T-cell (primary cell): Measurements from ENCODE around the gene NHP2. TPM values are rescaled to one million over a fixed set of nuclear protein-coding genes. Genes with fewer than 3 reads are reported as not detected.
A peak's percentile ranks its signal among the peaks of the same experiment; 100 is the strongest.

Experiments used
- ATAC-seq, 4 experiments: fragments of 200-7000 bp in 3 of 4; fragments of 150-1000 bp in 1 of 4; cut with Tn5 transposase; replicated peaks in 1 of 4; 1 replicate in 3 of 4; 2 replicates in 1 of 4; pipeline ENCODE4 v1.10.0; 2021; ENCODE audit warnings: moderate library complexity in 3 of 4, mild to moderate bottlenecking in 2 of 4, moderate number of reproducible peaks in 1 of 4
- CTCF ChIA-PET, 2 donors: fragments of 300-600 bp; sonication (Branson Sonifier 250); formaldehyde crosslinking; loops; one replicate each; lab custom pipeline; 2022; ENCODE audit warnings: antibody characterized with exemption in 2 of 2; lab: Charles Lee
- POLR2A ChIA-PET, 2 donors: fragments of 300-600 bp; sonication (Branson Sonifier 250); formaldehyde crosslinking; loops; one replicate each; lab custom pipeline; 2022; ENCODE audit warnings: antibody characterized with exemption in 2 of 2; lab: Charles Lee
- DNase-seq, 35 experiments: peaks; one replicate each; pipeline versions ENCODE4 v3.0.0 to v3.0.0-alpha.2; 2013 to 2023
- H3K27ac ChIP-seq: one replicate; pipeline ENCODE4 v1.5.1; 2013; ENCODE audit warnings: low read length
- H3K27me3 ChIP-seq, 2 experiments: replicated peaks in 1 of 2; 1 replicate in 1 of 2; 2 replicates in 1 of 2; pipeline versions ENCODE4 v1.6.1 to v1.7.0; 2013; ENCODE audit warnings: low read length in 1 of 2, mixed read lengths in 1 of 2; ENCODE audit not compliant: control insufficient read depth in 2 of 2, insufficient read depth in 2 of 2; ENCODE audit errors: extremely low read depth in 1 of 2
- H3K36me3 ChIP-seq, 2 donors: 1 replicate in 1 of 2; 2 replicates in 1 of 2; pipeline versions ENCODE4 v1.6.1 to v1.7.0; 2013; ENCODE audit warnings: low read length in 1 of 2; ENCODE audit not compliant: control insufficient read depth in 2 of 2, insufficient read depth in 1 of 2; ENCODE audit errors: extremely low read depth in 1 of 2
- H3K4me1 ChIP-seq, 2 experiments: 1 replicate in 1 of 2; 2 replicates in 1 of 2; pipeline versions ENCODE4 v1.6.1 to v1.7.0; 2013; ENCODE audit warnings: low read length in 2 of 2, mixed read lengths in 1 of 2; ENCODE audit not compliant: insufficient read depth in 2 of 2, control insufficient read depth in 1 of 2; ENCODE audit errors: extremely low read depth in 1 of 2
- H3K4me3 ChIP-seq, 2 donors: 1 replicate in 1 of 2; 2 replicates in 1 of 2; pipeline versions ENCODE4 v1.5.1 to v1.7.0; 2013; ENCODE audit warnings: mild to moderate bottlenecking in 2 of 2, low read length in 1 of 2, moderate library complexity in 1 of 2; ENCODE audit not compliant: control insufficient read depth in 1 of 2; ENCODE audit errors: extremely low read depth in 1 of 2
- H3K9me3 ChIP-seq: 2 replicates; pipeline ENCODE4 v1.7.0; 2013
- H3K27ac Mint-ChIP-seq, 2 donors: one replicate each; pipeline ENCODE4 v1.8.0; 2020 to 2021; ENCODE audit warnings: mild to moderate bottlenecking in 2 of 2, mixed read lengths in 2 of 2
- H3K27me3 Mint-ChIP-seq, 2 donors: one replicate each; pipeline ENCODE4 v1.8.0; 2021 to 2022; ENCODE audit warnings: mixed read lengths in 2 of 2
- H3K36me3 Mint-ChIP-seq: one replicate; pipeline ENCODE4 v1.8.0; 2021; ENCODE audit warnings: mixed read lengths
- H3K4me1 Mint-ChIP-seq, 3 donors: one replicate each; pipeline ENCODE4 v1.8.0; 2020 to 2022; ENCODE audit warnings: mixed read lengths in 3 of 3, mild to moderate bottlenecking in 1 of 3
- H3K4me3 Mint-ChIP-seq, 3 donors: one replicate each; pipeline ENCODE4 v1.8.0; 2020 to 2022; ENCODE audit warnings: mild to moderate bottlenecking in 3 of 3, mixed read lengths in 3 of 3, moderate library complexity in 3 of 3
- H3K9me3 Mint-ChIP-seq, 3 donors: one replicate each; pipeline ENCODE4 v1.8.0; 2020 to 2022; ENCODE audit warnings: mixed read lengths in 3 of 3
- WGBS: methylation state at CpG from one replicate; pipeline ENCODE4 v1.1.5; 2013; ENCODE audit warnings: missing lambda C conversion rate; ENCODE audit not compliant: insufficient coverage; 5-methylcytosine and 5-hydroxymethylcytosine counted together
- total RNA-seq, 35 experiments: library from RNA in 6 of 35; stranded (reverse) in 6 of 35; fragments of 120-200 nt in 1 of 35; gene quantifications; one replicate each; pipeline versions ENCODE4 v1.2.1 to v1.2.4 and lab custom pipeline; 2013 to 2026

Gene NHP2
- total RNA-seq, 5 donors from 2014 or later (not counting 1 experiment from before 2014, with no cell fraction given), result 61.2 to 95.6 (median 91.2) TPM

- peaks cover 13 to 70% of the 10 kb centered on the region in 2 experiments for H3K4me1 ChIP-seq
- H3K27ac Mint-ChIP-seq, result peak overlapping the region in 1 of 2 donors; percentile 52
- peak overlapping the region in 1 of 2 donors; percentile 20 for H3K4me3 ChIP-seq
- H3K27me3 Mint-ChIP-seq, result no peaks in the 10 kb centered on the region
- no peaks in the 10 kb centered on the region for H3K36me3 Mint-ChIP-seq
- peaks cover 0 to 45% of the 10 kb centered on the region in 2 experiments for H3K27me3 ChIP-seq
- H3K9me3 ChIP-seq, result no peaks in the 10 kb centered on the region
- H3K27ac ChIP-seq, result no peak overlapping the region
- peaks cover 18 to 27% (median 19%) of the 10 kb centered on the region in 3 donors for H3K4me1 Mint-ChIP-seq
- ChIA-PET CTCF (interaction anchor here (0.6 to 1.7 kb wide), 11 partner anchors 10 to 46 kb away, joined by 3 to 8 read pairs (median 5); partner anchors contain the start of genes NHP2 (in 1 of the 2) and RMND5B (in 1 of the 2)), POLR2A (interaction anchor here in 1 of 2 donors (0.5 kb wide), 2 partner anchors 29 to 41 kb away, joined by 3 to 7 read pairs; no protein-coding TSS in a partner anchor)
- ATAC-seq (no peak), DNase-seq (peak in 1 of 35 experiments; percentile 7)
- no peaks in the 10 kb centered on the region for H3K9me3 Mint-ChIP-seq
- no peaks in the 10 kb centered on the region for H3K36me3 ChIP-seq
- 88% methylated on average over 30 of the region's 38 CpGs for WGBS
- H3K4me3 Mint-ChIP-seq, result peak overlapping the region; percentile 59 to 67 (median 60)
Observed at GRCh38 chr5:178121391-178122276, 32.1 kb downstream of the NHP2 start.

DNA sequence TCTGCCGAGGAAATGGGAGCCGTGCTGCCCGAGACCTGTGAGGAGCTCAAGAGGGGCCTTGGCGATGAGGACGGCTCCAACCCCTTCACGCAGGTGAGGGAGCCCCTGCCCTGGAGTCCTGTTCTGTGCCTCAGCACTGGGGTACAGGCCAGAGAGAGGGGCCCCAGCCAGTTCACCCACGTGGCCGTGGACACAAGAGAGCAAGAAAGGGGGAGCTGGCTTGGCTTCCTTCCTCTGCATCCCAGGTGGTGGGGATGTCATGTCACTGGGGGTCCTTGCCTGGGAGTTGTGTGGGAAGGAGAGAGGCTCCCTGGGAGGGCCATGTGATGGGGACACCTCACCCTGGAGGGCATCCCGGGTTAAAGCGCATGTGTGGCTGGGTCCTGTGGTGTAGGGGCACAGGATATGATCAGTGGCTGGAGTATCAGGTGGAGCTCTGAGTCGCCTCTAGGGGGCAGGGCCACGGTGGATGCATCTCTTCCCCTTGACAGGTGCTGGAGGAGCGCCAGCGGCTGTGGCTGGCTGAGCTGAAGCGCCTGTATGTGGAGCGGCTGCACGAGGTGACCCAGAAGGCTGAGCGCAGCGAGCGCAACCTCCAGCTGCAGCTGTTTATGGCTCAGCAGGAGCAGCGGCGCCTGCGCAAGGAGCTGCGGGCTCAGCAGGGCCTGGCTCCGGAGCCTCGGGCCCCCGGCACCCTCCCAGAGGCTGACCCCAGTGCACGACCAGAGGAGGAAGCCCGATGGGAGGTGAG lies 32.9 kb downstream of the NHP2 start:
- peaks cover 0 to 53% of the 10 kb centered on the region in 2 experiments for H3K27me3 ChIP-seq
- peak overlapping the region; percentile 59 to 67 (median 60) for H3K4me3 Mint-ChIP-seq
- peaks cover 26 to 35% (median 28%) of the 10 kb centered on the region in 3 donors for H3K4me1 Mint-ChIP-seq
- no peaks in the 10 kb centered on the region for H3K36me3 ChIP-seq
- H3K4me3 ChIP-seq, result peak overlapping the region; percentile 10 to 20
- H3K27ac ChIP-seq, result no peak overlapping the region
- DNase-seq (peak; percentile 61 to 92 (median 85)), ATAC-seq (peak; percentile 81 to 92 (median 90))
- H3K9me3 ChIP-seq, result no peaks in the 10 kb centered on the region
- H3K36me3 Mint-ChIP-seq, result no peaks in the 10 kb centered on the region
- H3K9me3 Mint-ChIP-seq, result no peaks in the 10 kb centered on the region
- ChIA-PET POLR2A (interaction anchor here (0.5 to 0.6 kb wide), 4 partner anchors 22 to 1761 kb away, joined by 3 to 7 read pairs (median 4); no protein-coding TSS in a partner anchor), CTCF (interaction anchor here (0.6 to 1.7 kb wide), 14 partner anchors 9 to 1754 kb away, joined by 3 to 8 read pairs (median 4); partner anchors contain the start of genes NHP2 (in 1 of the 2) and RMND5B (in 1 of the 2))
- 30% methylated on average over 28 of the region's 29 CpGs for WGBS
- H3K4me1 ChIP-seq, result peaks cover 22 to 78% of the 10 kb centered on the region in 2 experiments
- H3K27me3 Mint-ChIP-seq, result no peaks in the 10 kb centered on the region
- peak overlapping the region in 1 of 2 donors; percentile 52 for H3K27ac Mint-ChIP-seq

DNA sequence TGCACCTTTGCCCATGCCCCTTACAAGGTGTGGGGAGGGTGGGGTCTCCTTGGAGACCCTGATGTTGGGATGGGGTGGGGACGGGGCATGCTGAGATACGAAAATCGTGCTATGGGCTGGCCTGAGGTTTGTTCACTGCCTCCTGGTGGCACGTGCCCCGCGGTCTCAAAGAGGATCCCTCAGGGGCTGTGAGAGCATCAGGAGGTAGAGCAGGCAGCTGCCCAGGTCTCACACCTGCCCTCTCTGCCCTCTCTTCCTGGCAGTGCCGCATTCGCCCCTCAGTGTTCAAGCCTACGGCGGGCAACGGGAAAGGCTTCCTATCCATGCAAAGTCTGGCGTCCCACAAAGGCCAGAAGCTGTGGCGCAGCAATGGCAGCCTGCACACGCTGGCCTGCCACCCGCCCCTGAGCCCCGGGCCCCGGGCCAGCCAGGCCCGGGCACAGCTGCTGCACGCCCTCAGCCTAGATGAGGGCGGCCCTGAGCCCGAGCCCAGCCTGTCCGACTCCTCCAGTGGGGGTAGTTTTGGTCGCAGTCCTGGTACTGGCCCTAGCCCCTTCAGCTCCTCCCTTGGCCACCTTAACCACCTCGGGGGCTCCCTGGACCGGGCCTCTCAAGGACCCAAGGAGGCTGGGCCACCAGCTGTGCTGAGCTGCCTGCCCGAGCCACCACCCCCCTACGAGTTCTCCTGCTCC lies 33.6 kb downstream of the NHP2 start:
- WGBS, result 92% methylated on average over 16 of the region's 27 CpGs
- no peak overlapping the region for H3K27ac Mint-ChIP-seq
- Histone ChIP-seq H3K4me3 (no peak overlapping the region), H3K9me3 (no peaks in the 10 kb centered on the region), H3K27ac (no peak overlapping the region), H3K27me3 (peaks cover 0 to 61% of the 10 kb centered on the region in 2 experiments), H3K4me1 (peaks cover 28 to 86% of the 10 kb centered on the region in 2 experiments), H3K36me3 (no peaks in the 10 kb centered on the region)
- H3K4me1 Mint-ChIP-seq, result peaks cover 32 to 42% (median 33%) of the 10 kb centered on the region in 3 donors
- no peaks in the 10 kb centered on the region for H3K27me3 Mint-ChIP-seq
- ATAC-seq, result no peak
- peak overlapping the region in 1 of 3 donors; percentile 67 for H3K4me3 Mint-ChIP-seq
- H3K36me3 Mint-ChIP-seq, result no peaks in the 10 kb centered on the region
- no peaks in the 10 kb centered on the region for H3K9me3 Mint-ChIP-seq
- CTCF ChIA-PET, result interaction anchor here (0.6 to 1.7 kb wide), 8 partner anchors 10 to 1753 kb away, joined by 3 to 8 read pairs (median 5); partner anchors contain the start of genes NHP2 (in 1 of the 2) and RMND5B (in 1 of the 2)
- POLR2A ChIA-PET, result interaction anchor here (0.5 kb wide), 2 partner anchors 23 to 1760 kb away, joined by 3 read pairs; no protein-coding TSS in a partner anchor
- DNase-seq, result no peak

- ATAC-seq, result no peak
- 100% methylated on average over 7 of the region's 18 CpGs for WGBS
- POLR2A ChIA-PET, result no interaction called here
Observed at GRCh38 chr5:178117923-178118701, 35.6 kb downstream of the NHP2 start.

More at GRCh38 chr5:178117923-178118701, 35.6 kb downstream of the NHP2 start:
- Mint-ChIP-seq H3K36me3 (no peaks in the 10 kb centered on the region), H3K4me3 (no peak overlapping the region), H3K4me1 (peaks cover 42 to 52% (median 44%) of the 10 kb centered on the region in 3 donors), H3K27me3 (no peaks in the 10 kb centered on the region), H3K9me3 (no peaks in the 10 kb centered on the region), H3K27ac (no peak overlapping the region)
- H3K27ac ChIP-seq, result no peak overlapping the region
- no peak overlapping the region for H3K4me3 ChIP-seq
- no peak for DNase-seq
- H3K36me3 ChIP-seq, result no peaks in the 10 kb centered on the region
- H3K9me3 ChIP-seq, result no peaks in the 10 kb centered on the region
- H3K27me3 ChIP-seq, result peaks cover 0 to 62% of the 10 kb centered on the region in 2 experiments
- peaks cover 37 to 91% of the 10 kb centered on the region in 2 experiments for H3K4me1 ChIP-seq
- CTCF ChIA-PET, result interaction anchor here in 1 of 2 donors (0.7 kb wide), 1 partner anchor 28 kb away, joined by 5 read pairs; no protein-coding TSS in a partner anchor
